ENCODE results near the gene RIMBP2.

RIMBP2 gene

DNA sequence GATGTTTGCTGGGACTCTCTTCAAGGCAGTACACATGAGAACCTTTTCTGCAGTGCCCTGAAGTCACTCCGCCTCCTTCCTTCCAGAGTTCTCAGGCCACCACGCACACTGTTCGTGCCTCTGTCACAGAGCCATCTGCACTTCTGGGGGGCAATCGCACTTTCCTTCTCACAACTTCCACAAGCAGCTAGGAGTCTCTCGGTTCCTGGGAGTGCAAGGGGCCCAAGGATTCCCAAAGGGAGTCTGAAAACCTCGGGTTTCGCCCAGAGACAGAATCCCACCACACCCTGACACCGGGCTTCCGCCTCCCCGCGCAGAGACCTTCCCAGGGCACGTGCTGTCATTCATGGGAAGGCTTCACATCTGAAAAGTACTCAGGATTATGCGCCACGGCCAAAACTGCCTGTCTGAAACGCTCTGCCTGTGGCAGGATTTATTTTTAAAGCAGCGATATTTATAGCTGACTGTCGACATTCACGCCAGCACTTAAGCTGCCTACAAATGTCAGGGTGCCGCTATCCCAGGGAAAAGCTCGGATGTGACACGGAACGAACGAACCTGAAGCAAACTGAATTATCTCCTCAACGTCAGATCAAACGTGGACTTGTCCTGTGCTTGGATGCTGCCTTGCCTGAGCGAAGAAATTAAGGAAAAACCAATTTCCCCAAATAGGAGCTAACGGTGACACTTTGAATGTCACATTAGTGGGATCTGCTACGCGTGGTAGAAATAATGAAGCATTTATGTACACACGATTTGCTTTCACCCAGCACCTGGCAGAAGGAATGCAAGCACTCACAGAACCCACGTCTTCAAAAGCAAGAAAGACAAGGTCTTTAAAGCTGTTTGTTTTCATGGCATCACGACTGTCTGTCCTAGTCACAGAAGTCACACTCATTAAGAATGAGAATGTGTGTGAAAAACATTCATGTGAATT lies 224.4 kb downstream of the RIMBP2 start:
- H3K4me2 ChIP-seq (ENCODE audit: low read length): no peak overlapping the region
- no peak overlapping the region for H3K4me3 ChIP-seq (ENCODE audit: low read depth, low read length)
- TF ChIP-seq, protein P1, sequence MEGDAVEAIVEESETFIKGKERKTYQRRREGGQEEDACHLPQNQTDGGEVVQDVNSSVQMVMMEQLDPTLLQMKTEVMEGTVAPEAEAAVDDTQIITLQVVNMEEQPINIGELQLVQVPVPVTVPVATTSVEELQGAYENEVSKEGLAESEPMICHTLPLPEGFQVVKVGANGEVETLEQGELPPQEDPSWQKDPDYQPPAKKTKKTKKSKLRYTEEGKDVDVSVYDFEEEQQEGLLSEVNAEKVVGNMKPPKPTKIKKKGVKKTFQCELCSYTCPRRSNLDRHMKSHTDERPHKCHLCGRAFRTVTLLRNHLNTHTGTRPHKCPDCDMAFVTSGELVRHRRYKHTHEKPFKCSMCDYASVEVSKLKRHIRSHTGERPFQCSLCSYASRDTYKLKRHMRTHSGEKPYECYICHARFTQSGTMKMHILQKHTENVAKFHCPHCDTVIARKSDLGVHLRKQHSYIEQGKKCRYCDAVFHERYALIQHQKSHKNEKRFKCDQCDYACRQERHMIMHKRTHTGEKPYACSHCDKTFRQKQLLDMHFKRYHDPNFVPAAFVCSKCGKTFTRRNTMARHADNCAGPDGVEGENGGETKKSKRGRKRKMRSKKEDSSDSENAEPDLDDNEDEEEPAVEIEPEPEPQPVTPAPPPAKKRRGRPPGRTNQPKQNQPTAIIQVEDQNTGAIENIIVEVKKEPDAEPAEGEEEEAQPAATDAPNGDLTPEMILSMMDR (IDR thresholded peaks at IDR 0.05): no peak
- H3K4me1 ChIP-seq: peaks cover 15% of the 10 kb centered on the region
- no peaks in the 10 kb centered on the region for H3K9me3 ChIP-seq (ENCODE audit: control insufficient read depth, low read length)
- H2AFZ ChIP-seq: peak overlapping the region; percentile 27
- H3K36me3 ChIP-seq (ENCODE audit: control insufficient read depth, insufficient read depth, low read length): no peaks in the 10 kb centered on the region
- peaks cover 2% of the 10 kb centered on the region for H3K79me2 ChIP-seq
- H3K27me3 ChIP-seq (ENCODE audit: control insufficient read depth, insufficient read depth, low read length): no peaks in the 10 kb centered on the region
- H3K9ac ChIP-seq: no peak overlapping the region
- no peak overlapping the region for H3K27ac ChIP-seq

DNA sequence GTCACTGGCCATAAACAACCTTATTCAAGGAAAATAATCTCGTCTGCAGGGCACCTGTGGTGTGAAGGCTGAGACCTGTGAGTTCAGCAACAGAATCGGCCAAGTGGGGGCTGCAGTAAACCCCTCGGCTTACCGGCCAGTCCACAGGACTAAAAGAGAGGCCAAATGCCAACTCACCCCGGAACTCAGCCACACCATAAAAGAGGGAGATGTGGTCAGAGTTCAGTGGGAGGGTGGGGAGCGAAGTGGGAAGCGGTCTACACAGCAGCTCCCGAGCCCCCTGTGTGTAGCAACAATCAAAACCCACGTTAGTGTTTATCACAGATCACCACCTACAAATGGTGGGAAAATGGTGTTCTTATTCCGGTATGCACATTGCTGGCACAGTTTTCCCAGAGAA lies 225.4 kb downstream of the RIMBP2 start:
- Histone ChIP-seq H3K79me2 (peaks cover 2% of the 10 kb centered on the region), H3K27ac (no peak overlapping the region), H3K4me1 (peaks cover 15% of the 10 kb centered on the region), H3K9me3 (ENCODE audit: control insufficient read depth, low read length) (no peaks in the 10 kb centered on the region), H2AFZ (no peak overlapping the region), H3K4me2 (ENCODE audit: low read length) (no peak overlapping the region), H3K4me3 (ENCODE audit: low read depth, low read length) (no peak overlapping the region), H3K27me3 (ENCODE audit: control insufficient read depth, insufficient read depth, low read length) (no peaks in the 10 kb centered on the region), H3K36me3 (ENCODE audit: control insufficient read depth, insufficient read depth, low read length) (no peaks in the 10 kb centered on the region), H3K9ac (no peak overlapping the region)
- TF ChIP-seq, protein P1 (IDR thresholded peaks at IDR 0.05): no peak

DNA sequence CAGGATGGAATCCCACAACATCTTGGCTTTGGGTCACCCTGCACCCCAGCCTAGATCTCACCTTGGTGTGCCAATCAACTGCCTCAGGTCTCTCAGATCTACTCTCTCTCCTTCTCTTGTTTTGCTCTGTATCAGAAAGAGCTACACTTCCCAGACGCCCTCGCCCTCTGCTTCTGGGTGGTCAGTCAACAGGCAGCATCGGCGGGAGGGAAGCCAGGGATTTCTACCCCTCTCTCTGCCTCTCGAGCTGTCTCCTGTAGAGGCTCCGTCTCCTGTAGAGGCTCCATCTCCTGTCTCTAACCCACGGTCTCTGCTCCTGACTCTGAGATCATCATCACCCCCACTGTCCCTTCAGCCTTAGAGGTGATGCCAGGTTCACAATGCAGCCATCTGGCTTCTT lies 226.8 kb downstream of the RIMBP2 start:
- Histone ChIP-seq H3K27ac (no peak overlapping the region), H3K4me1 (peaks cover 10% of the 10 kb centered on the region), H3K79me2 (peaks cover 2% of the 10 kb centered on the region), H3K9ac (no peak overlapping the region), H3K4me3 (ENCODE audit: low read depth, low read length) (no peak overlapping the region), H3K36me3 (ENCODE audit: control insufficient read depth, insufficient read depth, low read length) (no peaks in the 10 kb centered on the region), H3K9me3 (ENCODE audit: control insufficient read depth, low read length) (no peaks in the 10 kb centered on the region), H3K4me2 (ENCODE audit: low read length) (no peak overlapping the region), H3K27me3 (ENCODE audit: control insufficient read depth, insufficient read depth, low read length) (no peaks in the 10 kb centered on the region), H2AFZ (no peak overlapping the region)
- TF ChIP-seq, protein P1 (IDR thresholded peaks at IDR 0.05): no peak

DNA sequence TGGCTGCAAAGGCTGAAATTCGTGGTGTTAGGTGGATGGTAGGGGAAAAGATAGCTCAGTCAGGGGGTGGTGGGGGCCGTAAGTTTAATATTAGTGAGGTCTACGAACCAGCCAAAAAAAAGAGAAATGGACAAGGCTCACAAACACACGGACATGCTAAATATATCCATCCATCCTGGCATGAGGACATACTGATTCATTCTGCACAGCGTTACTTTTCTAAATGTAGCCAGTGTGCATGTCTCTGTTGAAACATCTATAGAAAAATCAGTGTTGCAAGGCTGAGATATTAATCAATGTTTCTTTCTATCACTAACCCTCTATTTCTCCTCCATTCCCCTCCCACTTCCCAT lies 227.8 kb downstream of the RIMBP2 start:
- Histone ChIP-seq H3K9me3 (ENCODE audit: control insufficient read depth, low read length) (no peaks in the 10 kb centered on the region), H3K27ac (no peak overlapping the region), H3K4me3 (ENCODE audit: low read depth, low read length) (no peak overlapping the region), H3K9ac (no peak overlapping the region), H2AFZ (no peak overlapping the region), H3K4me1 (peaks cover 10% of the 10 kb centered on the region), H3K27me3 (ENCODE audit: control insufficient read depth, insufficient read depth, low read length) (no peaks in the 10 kb centered on the region), H3K36me3 (ENCODE audit: control insufficient read depth, insufficient read depth, low read length) (no peaks in the 10 kb centered on the region), H3K4me2 (ENCODE audit: low read length) (no peak overlapping the region), H3K79me2 (peaks cover 2% of the 10 kb centered on the region)
- TF ChIP-seq, protein P1 (IDR thresholded peaks at IDR 0.05): no peak

Measured in parathyroid adenoma (tissue), 2 donors.